Measurements from ENCODE around the gene S100A10. TPM values are rescaled to one million over a fixed set of nuclear protein-coding genes. Genes with fewer than 3 reads are reported as not detected.
A peak's percentile ranks its signal among the peaks of the same experiment; 100 is the strongest.

S100A10 gene
- total RNA-seq, 1 donor from 2014 or later: 186 TPM

- peak; percentile 13 for TF ChIP-seq CTCF (IDR thresholded peaks at IDR 0.05; ENCODE audit: borderline replicate concordance)
- Histone ChIP-seq H3K4me1 (peaks cover 56% of the 10 kb centered on the region), H3K9me3 (replicated peaks) (no peaks in the 10 kb centered on the region), H3K27me3 (ENCODE audit: low read depth) (no peaks in the 10 kb centered on the region), H3K27ac (replicated peaks) (peak overlapping the region; percentile 91), H3K4me3 (peak overlapping the region; percentile 37), H3K36me3 (no peaks in the 10 kb centered on the region)
- intact Hi-C loops (cut with micrococcal nuclease): no loop called here
- peak; percentile 82 for DNase-seq
These were observed 47.6 kb downstream of the S100A10 start for GRCh38 chr1:151945725-151946722.

- DNase-seq: no peak
- Histone ChIP-seq H3K9me3 (replicated peaks) (no peaks in the 10 kb centered on the region), H3K4me1 (peaks cover 65% of the 10 kb centered on the region), H3K27me3 (ENCODE audit: low read depth) (no peaks in the 10 kb centered on the region), H3K27ac (replicated peaks) (peak overlapping the region; percentile 91), H3K4me3 (peak overlapping the region; percentile 37), H3K36me3 (no peaks in the 10 kb centered on the region)
- intact Hi-C loops (cut with micrococcal nuclease): no loop called here
- TF ChIP-seq CTCF (IDR thresholded peaks at IDR 0.05; ENCODE audit: borderline replicate concordance): no peak
These were observed 48.6 kb downstream of the S100A10 start for GRCh38 chr1:151944857-151945575.

- TF ChIP-seq CTCF (IDR thresholded peaks at IDR 0.05; ENCODE audit: borderline replicate concordance): no peak
- H3K27ac ChIP-seq (replicated peaks): peak overlapping the region; percentile 91
- H3K9me3 ChIP-seq (replicated peaks): no peaks in the 10 kb centered on the region
- no peaks in the 10 kb centered on the region for H3K27me3 ChIP-seq (ENCODE audit: low read depth)
- peaks cover 65% of the 10 kb centered on the region for H3K4me1 ChIP-seq
- H3K36me3 ChIP-seq: no peaks in the 10 kb centered on the region
- no peak overlapping the region for H3K4me3 ChIP-seq
- no peak for DNase-seq
- intact Hi-C loops (cut with micrococcal nuclease): no loop called here
These were observed 49.4 kb downstream of the S100A10 start for GRCh38 chr1:151944126-151944856.

GRCh38 chr1:151943591-151943990 lies 50.1 kb downstream of the S100A10 start:
- intact Hi-C loops (cut with micrococcal nuclease): no loop called here
- no peaks in the 10 kb centered on the region for H3K36me3 ChIP-seq
- H3K4me1 ChIP-seq: peaks cover 65% of the 10 kb centered on the region
- no peak overlapping the region for H3K4me3 ChIP-seq
- no peak for DNase-seq
- H3K9me3 ChIP-seq (replicated peaks): no peaks in the 10 kb centered on the region
- no peak for TF ChIP-seq CTCF (IDR thresholded peaks at IDR 0.05; ENCODE audit: borderline replicate concordance)
- H3K27me3 ChIP-seq (ENCODE audit: low read depth): no peaks in the 10 kb centered on the region
- H3K27ac ChIP-seq (replicated peaks): peak overlapping the region; percentile 91

- H3K9me3 ChIP-seq (replicated peaks): no peaks in the 10 kb centered on the region
- peaks cover 65% of the 10 kb centered on the region for H3K4me1 ChIP-seq
- intact Hi-C loops (cut with micrococcal nuclease): no loop called here
- H3K27ac ChIP-seq (replicated peaks): peak overlapping the region; percentile 91
- DNase-seq: no peak
- no peak for TF ChIP-seq CTCF (IDR thresholded peaks at IDR 0.05; ENCODE audit: borderline replicate concordance)
- no peak overlapping the region for H3K4me3 ChIP-seq
- H3K36me3 ChIP-seq: no peaks in the 10 kb centered on the region
- H3K27me3 ChIP-seq (ENCODE audit: low read depth): no peaks in the 10 kb centered on the region
These were observed 50.8 kb downstream of the S100A10 start for GRCh38 chr1:151942882-151943281.
